ENCODE results near the gene MEIOB.
"Not testable (repeated sequence)": the region's sequence is repeated elsewhere in the genome, so short reads cannot be mapped to it uniquely, and the experiment has no call there.

The MEIOB gene

GRCh38 chr16:1877089-1877488, 5.1 kb upstream of the MEIOB start:
- no peak for DNase-seq

GRCh38 chr16:1876468-1876867, 4.5 kb upstream of the MEIOB start:
- no peak for DNase-seq

GRCh38 chr16:1876066-1876465, 4.1 kb upstream of the MEIOB start:
- not testable (repeated sequence) for DNase-seq

- DNase-seq: no peak
Measured at GRCh38 chr16:1874854-1875253, 2.9 kb upstream of the MEIOB start.

GRCh38 chr16:1870365-1871082, 1.4 kb downstream of the MEIOB start:
- no peak for DNase-seq

GRCh38 chr16:1865902-1866690, 5.9 kb downstream of the MEIOB start:
- DNase-seq: no peak

- peak; percentile 17 for DNase-seq
Measured at GRCh38 chr16:1863681-1864460, 8.1 kb downstream of the MEIOB start.

- no peak for DNase-seq
Measured at GRCh38 chr16:1862394-1862793, 9.6 kb downstream of the MEIOB start.

- DNase-seq: no peak
Measured at GRCh38 chr16:1861730-1862129, 10.2 kb downstream of the MEIOB start.

- no peak for DNase-seq
Measured at GRCh38 chr16:1859650-1860049, 12.3 kb downstream of the MEIOB start.

- DNase-seq: no peak
Measured at GRCh38 chr16:1858189-1858865, 13.6 kb downstream of the MEIOB start.

- no peak for DNase-seq
Measured at GRCh38 chr16:1857433-1858097, 14.4 kb downstream of the MEIOB start.

GRCh38 chr16:1851793-1852192, 20.2 kb downstream of the MEIOB start:
- DNase-seq: no peak

- DNase-seq: no peak
Measured at GRCh38 chr16:1850981-1851380, 21.0 kb downstream of the MEIOB start.

GRCh38 chr16:1846416-1846815, 25.5 kb downstream of the MEIOB start:
- DNase-seq: no peak

- no peak for DNase-seq
Measured at GRCh38 chr16:1845985-1846384, 26.0 kb downstream of the MEIOB start.

GRCh38 chr16:1839554-1839953, 32.4 kb downstream of the MEIOB start:
- no peak for DNase-seq

- DNase-seq: no peak
Measured at GRCh38 chr16:1834096-1834495, 37.9 kb downstream of the MEIOB start.

- DNase-seq: no peak
Measured at GRCh38 chr16:1832838-1833454, 39.0 kb downstream of the MEIOB start.

- no peak for DNase-seq
Measured at GRCh38 chr16:1831186-1832075, 40.5 kb downstream of the MEIOB start.

GRCh38 chr16:1830213-1830612, 41.8 kb downstream of the MEIOB start:
- DNase-seq: no peak

Data from NCI-H1105 treated with DMSO at 0.1 percent for 48 hours (cell line).